ENCODE data around the gene BHLHE41. TPM values are rescaled to one million over a fixed set of nuclear protein-coding genes. Genes with fewer than 3 reads are reported as not detected.

Gene BHLHE41
- polyA plus RNA-seq, 1 experiment, result 5.3 TPM

GRCh38 chr12:26135010-26135420 is 10.2 kb upstream of the BHLHE41 start:
- no peak for TF ChIP-seq CTCF (IDR thresholded peaks at IDR 0.05; ENCODE audit: insufficient read depth, low read depth, low read length)
- ChIA-PET POLR2A (no interaction called here), CTCF (interaction anchor here (1.5 kb wide), 1 partner anchor 10 kb away, joined by 4 read pairs; no protein-coding TSS in a partner anchor)
- no peak for DNase-seq (ENCODE audit: low read depth)
- H3K4me3 ChIP-seq (ENCODE audit: low read depth, low read length), result no peak overlapping the region
- peaks cover 5% of the 10 kb centered on the region for H3K27me3 ChIP-seq (ENCODE audit: control insufficient read depth, insufficient read depth, low read length)
- no peaks in the 10 kb centered on the region for H3K36me3 ChIP-seq (ENCODE audit: control insufficient read depth, insufficient read depth, low read length)

DNA sequence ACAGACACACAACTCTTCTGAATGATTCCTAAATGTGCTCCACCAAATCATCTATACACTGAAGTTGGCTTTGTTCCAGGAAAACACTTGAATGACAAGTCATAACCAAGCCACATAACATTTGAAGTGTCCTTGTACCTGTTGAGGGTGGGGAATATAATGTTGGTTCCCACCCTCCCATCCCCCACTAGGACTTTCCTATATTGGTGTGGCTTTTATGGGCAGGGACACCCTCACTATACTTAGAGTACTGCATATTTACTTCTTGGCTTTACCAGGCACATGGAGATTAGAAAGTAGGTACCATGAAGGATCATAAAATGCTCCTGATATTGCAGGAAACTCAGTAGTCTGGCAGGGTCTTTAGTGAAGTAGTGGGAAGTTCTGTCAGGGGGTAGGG is 9.7 kb upstream of the BHLHE41 start:
- DNase-seq (ENCODE audit: low read depth), result no peak
- CTCF ChIA-PET, result interaction anchor here (1.5 to 1.7 kb wide), 2 partner anchors 10 kb away, joined by 4 read pairs; no protein-coding TSS in a partner anchor
- POLR2A ChIA-PET, result no interaction called here

DNA sequence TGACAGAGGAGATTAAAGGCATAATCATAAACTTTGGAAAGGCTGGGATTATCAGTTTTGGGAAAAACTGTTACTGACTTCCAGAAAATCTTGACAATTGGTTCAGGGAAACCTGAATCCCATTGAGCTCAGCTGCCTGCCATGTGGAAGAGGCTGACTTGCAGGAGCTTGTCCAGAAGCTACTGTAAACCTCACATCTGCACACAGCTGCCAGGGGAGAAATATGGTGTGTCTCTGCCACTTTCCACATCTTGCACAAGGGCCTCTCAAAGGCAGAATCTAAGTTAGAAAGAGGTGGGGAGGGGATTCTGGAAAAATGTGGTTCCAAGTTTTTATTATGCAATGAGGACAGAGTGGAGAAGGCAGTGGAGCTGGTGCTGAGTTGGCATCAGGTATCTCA is 8.7 kb upstream of the BHLHE41 start:
- TF ChIP-seq CTCF (IDR thresholded peaks at IDR 0.05; ENCODE audit: insufficient read depth, low read depth, low read length), result no peak
- POLR2A ChIA-PET, result no interaction called here
- no peak for DNase-seq (ENCODE audit: low read depth)
- no peaks in the 10 kb centered on the region for H3K36me3 ChIP-seq (ENCODE audit: control insufficient read depth, insufficient read depth, low read length)
- CTCF ChIA-PET, result interaction anchor here (0.9 to 1.7 kb wide), 5 partner anchors 9 to 29 kb away, joined by 3 to 4 read pairs (median 4); no protein-coding TSS in a partner anchor
- no peak overlapping the region for H3K4me3 ChIP-seq (ENCODE audit: low read depth, low read length)
- H3K27me3 ChIP-seq (ENCODE audit: control insufficient read depth, insufficient read depth, low read length), result peaks cover 5% of the 10 kb centered on the region

More for the DNA sequence above, 9.7 kb upstream of the BHLHE41 start:
- Histone ChIP-seq H3K27me3 (ENCODE audit: control insufficient read depth, insufficient read depth, low read length) (peaks cover 5% of the 10 kb centered on the region), H3K4me3 (ENCODE audit: low read depth, low read length) (no peak overlapping the region), H3K36me3 (ENCODE audit: control insufficient read depth, insufficient read depth, low read length) (no peaks in the 10 kb centered on the region)
- TF ChIP-seq CTCF (IDR thresholded peaks at IDR 0.05; ENCODE audit: insufficient read depth, low read depth, low read length), result no peak

GRCh38 chr12:26132866-26133265 is 8.0 kb upstream of the BHLHE41 start:
- Histone ChIP-seq H3K36me3 (ENCODE audit: control insufficient read depth, insufficient read depth, low read length) (no peaks in the 10 kb centered on the region), H3K4me3 (ENCODE audit: low read depth, low read length) (no peak overlapping the region), H3K27me3 (ENCODE audit: control insufficient read depth, insufficient read depth, low read length) (peaks cover 5% of the 10 kb centered on the region)
- TF ChIP-seq CTCF (IDR thresholded peaks at IDR 0.05; ENCODE audit: insufficient read depth, low read depth, low read length), result no peak
- no peak for DNase-seq (ENCODE audit: low read depth)
- ChIA-PET POLR2A (no interaction called here), CTCF (interaction anchor here (0.6 to 1.7 kb wide), 6 partner anchors 9 to 183 kb away, joined by 3 to 4 read pairs (median 4); no protein-coding TSS in a partner anchor)

- TF ChIP-seq CTCF (IDR thresholded peaks at IDR 0.05; ENCODE audit: insufficient read depth, low read depth, low read length), result no peak
- DNase-seq (ENCODE audit: low read depth), result no peak
- peaks cover 5% of the 10 kb centered on the region for H3K27me3 ChIP-seq (ENCODE audit: control insufficient read depth, insufficient read depth, low read length)
- ChIA-PET CTCF (interaction anchor here (1.2 kb wide), 1 partner anchor 11 kb away, joined by 3 read pairs; no protein-coding TSS in a partner anchor), POLR2A (no interaction called here)
- H3K36me3 ChIP-seq (ENCODE audit: control insufficient read depth, insufficient read depth, low read length), result no peaks in the 10 kb centered on the region
- no peak overlapping the region for H3K4me3 ChIP-seq (ENCODE audit: low read depth, low read length)
These were observed 7.1 kb upstream of the BHLHE41 start for GRCh38 chr12:26131936-26132335.
